ENCODE results near the gene MVB12A.

GRCh38 chr19:17441241-17442021 lies 21.6 kb downstream of the MVB12A start:
- TF ChIP-seq, protein P1, sequence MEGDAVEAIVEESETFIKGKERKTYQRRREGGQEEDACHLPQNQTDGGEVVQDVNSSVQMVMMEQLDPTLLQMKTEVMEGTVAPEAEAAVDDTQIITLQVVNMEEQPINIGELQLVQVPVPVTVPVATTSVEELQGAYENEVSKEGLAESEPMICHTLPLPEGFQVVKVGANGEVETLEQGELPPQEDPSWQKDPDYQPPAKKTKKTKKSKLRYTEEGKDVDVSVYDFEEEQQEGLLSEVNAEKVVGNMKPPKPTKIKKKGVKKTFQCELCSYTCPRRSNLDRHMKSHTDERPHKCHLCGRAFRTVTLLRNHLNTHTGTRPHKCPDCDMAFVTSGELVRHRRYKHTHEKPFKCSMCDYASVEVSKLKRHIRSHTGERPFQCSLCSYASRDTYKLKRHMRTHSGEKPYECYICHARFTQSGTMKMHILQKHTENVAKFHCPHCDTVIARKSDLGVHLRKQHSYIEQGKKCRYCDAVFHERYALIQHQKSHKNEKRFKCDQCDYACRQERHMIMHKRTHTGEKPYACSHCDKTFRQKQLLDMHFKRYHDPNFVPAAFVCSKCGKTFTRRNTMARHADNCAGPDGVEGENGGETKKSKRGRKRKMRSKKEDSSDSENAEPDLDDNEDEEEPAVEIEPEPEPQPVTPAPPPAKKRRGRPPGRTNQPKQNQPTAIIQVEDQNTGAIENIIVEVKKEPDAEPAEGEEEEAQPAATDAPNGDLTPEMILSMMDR (IDR thresholded peaks at IDR 0.05; ENCODE audit: insufficient read depth, low read depth, low read length): peak; percentile 50
- TF ChIP-seq EZH2 (IDR thresholded peaks at IDR 0.05; ENCODE audit: insufficient read depth, low read length): no peak
